ENCODE results near the gene ARHGAP26. TPM values are rescaled to one million over a fixed set of nuclear protein-coding genes. Genes with fewer than 3 reads are reported as not detected.
A peak's percentile ranks its signal among the peaks of the same experiment; 100 is the strongest.

ARHGAP26 gene
- total RNA-seq, 4 donors from 2014 or later, result 12.4 to 49.5 (median 31.8) TPM

GRCh38 chr5:142767911-142768310 lies 2.3 kb upstream of the ARHGAP26 start:
- TF ChIP-seq CTCF (IDR thresholded peaks at IDR 0.05), result no peak
- TF ChIP-seq POLR2A (IDR thresholded peaks at IDR 0.05), result no peak
- H3K9me3 ChIP-seq, result no peaks in the 10 kb centered on the region

GRCh38 chr5:142769251-142769792 lies 855 bp upstream of the ARHGAP26 start:
- Histone ChIP-seq H3K36me3 (no peaks in the 10 kb centered on the region), H3K4me1 (no peaks in the 10 kb centered on the region), H3K27me3 (no peaks in the 10 kb centered on the region), H3K27ac (peak overlapping the region; percentile 75 to 96), H3K9me3 (no peaks in the 10 kb centered on the region), H3K4me3 (peak overlapping the region; percentile 62 to 67)
- TF ChIP-seq POLR2A (IDR thresholded peaks at IDR 0.05) (no peak), CTCF (IDR thresholded peaks at IDR 0.05) (no peak)
- intact Hi-C loops (cut with DNase I; ENCODE audit: low total_unique reads), result no loop called here
- no peak for DNase-seq

More at GRCh38 chr5:142767911-142768310, 2.3 kb upstream of the ARHGAP26 start:
- Histone ChIP-seq H3K36me3 (no peaks in the 10 kb centered on the region), H3K4me3 (no peak overlapping the region), H3K27ac (no peak overlapping the region), H3K27me3 (no peaks in the 10 kb centered on the region), H3K4me1 (no peaks in the 10 kb centered on the region)
- DNase-seq, result no peak
- intact Hi-C loops (cut with DNase I; ENCODE audit: low total_unique reads), result no loop called here

- TF ChIP-seq POLR2A (IDR thresholded peaks at IDR 0.05), result peak in 1 of 2 donors; percentile 42
- no peak for TF ChIP-seq CTCF (IDR thresholded peaks at IDR 0.05)
- peak overlapping the region; percentile 62 to 67 for H3K4me3 ChIP-seq
- peak overlapping the region; percentile 75 to 96 for H3K27ac ChIP-seq
- no peaks in the 10 kb centered on the region for H3K27me3 ChIP-seq
- H3K9me3 ChIP-seq, result no peaks in the 10 kb centered on the region
- H3K36me3 ChIP-seq, result no peaks in the 10 kb centered on the region
- DNase-seq, result peak; percentile 51 to 60
- no peaks in the 10 kb centered on the region for H3K4me1 ChIP-seq
- intact Hi-C loops (cut with DNase I; ENCODE audit: low total_unique reads), result loop anchor here (10.0 kb wide), 1 partner anchor 94 kb away; no protein-coding TSS in a partner anchor
Measured at GRCh38 chr5:142770650-142771609, 753 bp downstream of the ARHGAP26 start.

GRCh38 chr5:142771666-142772065 lies 1.5 kb downstream of the ARHGAP26 start:
- Histone ChIP-seq H3K27me3 (no peaks in the 10 kb centered on the region), H3K4me3 (peak overlapping the region; percentile 62 to 67), H3K4me1 (no peaks in the 10 kb centered on the region), H3K27ac (peak overlapping the region; percentile 75 to 96), H3K36me3 (no peaks in the 10 kb centered on the region), H3K9me3 (no peaks in the 10 kb centered on the region)
- DNase-seq, result no peak
- intact Hi-C loops (cut with DNase I; ENCODE audit: low total_unique reads), result loop anchor here (10.0 kb wide), 1 partner anchor 93 kb away; no protein-coding TSS in a partner anchor
- TF ChIP-seq CTCF (IDR thresholded peaks at IDR 0.05) (no peak), POLR2A (IDR thresholded peaks at IDR 0.05) (no peak)
